Epidermal melanocyte (primary cell): Measurements from ENCODE around the gene ZNF688.
A peak's percentile ranks its signal among the peaks of the same experiment; 100 is the strongest.
"Not testable (repeated sequence)": the region's sequence is repeated elsewhere in the genome, so short reads cannot be mapped to it uniquely, and the experiment has no call there.

Experiments used
- DNase-seq: peaks from one replicate; pipeline ENCODE4 v3.0.0; 2011; ENCODE audit warnings: low spot score; ENCODE audit not compliant: insufficient read length

Gene ZNF688

DNA sequence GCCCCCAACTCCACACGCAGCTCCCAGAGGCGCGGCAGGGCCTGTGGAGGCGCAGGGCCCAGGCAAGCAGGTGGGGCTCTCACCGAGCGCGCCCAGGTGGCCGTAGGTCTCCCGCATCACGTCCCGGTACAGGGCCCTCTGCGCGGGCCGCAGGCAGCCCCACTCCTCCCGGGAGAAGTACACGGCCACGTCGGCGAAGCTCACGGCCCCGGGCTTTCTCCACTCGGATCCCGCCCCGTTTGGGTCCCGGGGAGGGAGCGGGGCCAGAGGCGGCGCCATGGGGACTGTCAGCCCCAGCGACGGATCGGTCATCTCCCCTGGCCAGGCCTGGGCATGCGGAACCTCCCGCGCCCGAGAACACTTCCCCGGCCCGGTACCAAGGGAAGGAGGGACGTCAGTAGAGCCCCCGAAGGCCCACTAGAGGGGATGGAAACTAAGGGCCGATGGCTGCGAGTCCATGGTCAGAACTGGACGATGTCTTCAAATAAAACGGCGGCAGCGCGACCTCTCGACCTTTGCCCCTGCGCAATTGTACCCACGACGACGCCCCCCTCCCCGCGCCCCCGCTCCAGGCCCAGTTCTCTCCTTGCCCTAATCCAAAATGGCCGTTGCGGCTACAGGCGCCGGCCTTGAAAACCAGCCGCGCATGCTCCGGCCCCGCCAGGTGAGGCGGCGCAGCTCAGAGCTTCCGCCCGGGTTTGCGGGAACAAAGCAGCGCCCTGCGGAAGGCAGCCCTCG, 37.0 kb downstream of the ZNF688 start, which contains the start of gene ZNF747:
Gene ZNF747, minus strand, starts transcription at position 491 of the 738 bp plus-strand sequence. Its CDS starts 179 bp downstream, at position 312.
- DNase-seq, result peak; percentile 92

- DNase-seq, result no peak
Measured at GRCh38 chr16:30533748-30534367, 37.7 kb downstream of the ZNF688 start.

DNA sequence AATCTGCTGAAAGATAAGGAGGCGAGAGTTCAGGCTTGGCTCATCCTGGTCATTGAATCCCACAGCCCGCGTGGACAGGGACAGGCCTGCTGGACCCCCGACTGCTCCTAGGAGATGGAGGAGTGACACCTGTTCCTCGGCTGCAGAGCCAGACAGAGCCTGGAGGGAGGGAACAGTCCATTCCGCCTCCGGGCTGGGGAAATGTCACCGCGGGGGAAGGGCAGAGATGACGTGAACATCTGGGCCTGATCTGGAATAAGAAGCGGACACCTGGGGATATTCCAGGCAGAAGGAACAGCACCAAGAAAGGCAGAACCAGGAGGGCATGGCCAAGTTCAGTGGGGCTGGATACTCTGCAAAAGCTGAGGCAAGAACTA, 38.4 kb downstream of the ZNF688 start:
- DNase-seq, result no peak

DNA sequence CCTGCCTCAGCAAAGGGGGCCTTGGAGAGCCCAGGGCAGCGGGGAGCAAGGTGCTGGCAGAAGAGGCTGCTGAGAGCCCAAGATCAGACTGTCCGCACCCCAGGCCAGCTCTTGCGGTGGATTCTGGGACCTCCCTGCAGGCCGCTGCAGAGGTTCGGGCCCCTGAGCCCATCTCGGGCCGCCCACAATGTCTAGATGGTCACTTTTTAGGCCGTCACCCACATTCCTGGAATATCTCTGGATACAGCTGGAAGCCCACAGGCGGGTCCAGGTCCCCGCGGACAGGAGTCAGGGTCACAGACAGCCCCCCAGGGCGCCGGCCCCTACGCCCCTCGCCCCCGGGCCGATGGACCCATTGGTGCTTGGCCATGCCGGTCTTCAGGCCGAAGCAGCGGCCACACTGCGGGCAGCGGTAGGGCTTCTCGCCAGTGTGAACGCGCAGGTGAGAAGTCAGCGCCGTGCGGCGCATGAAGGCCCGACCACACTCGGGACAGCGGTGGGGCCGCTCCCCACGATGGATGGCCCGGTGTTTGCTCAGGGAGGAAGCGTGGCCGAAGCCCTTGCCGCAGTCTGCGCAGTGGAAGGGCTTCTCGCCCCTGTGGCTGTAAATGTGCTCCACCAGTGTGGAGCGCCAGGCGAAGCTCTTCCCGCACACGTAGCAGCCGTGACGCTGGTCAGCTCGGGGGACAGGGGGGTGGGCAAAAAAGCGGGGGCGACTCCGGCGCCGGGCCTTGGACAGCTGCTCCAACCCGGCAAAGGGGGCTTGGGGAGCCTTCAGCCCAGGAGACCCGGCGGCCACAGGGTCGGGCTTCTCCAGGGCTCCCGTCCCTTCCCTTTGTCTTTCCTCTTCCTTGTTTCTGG, 39.0 kb downstream of the ZNF688 start:
- no peak for DNase-seq

- DNase-seq, result no peak
Measured at GRCh38 chr16:30530163-30531037, 41.1 kb downstream of the ZNF688 start.

- DNase-seq, result no peak
Measured at GRCh38 chr16:30528799-30529457, 42.6 kb downstream of the ZNF688 start.

GRCh38 chr16:30527635-30528178, 43.8 kb downstream of the ZNF688 start:
- no peak for DNase-seq

GRCh38 chr16:30526823-30527634, 44.5 kb downstream of the ZNF688 start:
- DNase-seq, result peak; percentile 98

DNA sequence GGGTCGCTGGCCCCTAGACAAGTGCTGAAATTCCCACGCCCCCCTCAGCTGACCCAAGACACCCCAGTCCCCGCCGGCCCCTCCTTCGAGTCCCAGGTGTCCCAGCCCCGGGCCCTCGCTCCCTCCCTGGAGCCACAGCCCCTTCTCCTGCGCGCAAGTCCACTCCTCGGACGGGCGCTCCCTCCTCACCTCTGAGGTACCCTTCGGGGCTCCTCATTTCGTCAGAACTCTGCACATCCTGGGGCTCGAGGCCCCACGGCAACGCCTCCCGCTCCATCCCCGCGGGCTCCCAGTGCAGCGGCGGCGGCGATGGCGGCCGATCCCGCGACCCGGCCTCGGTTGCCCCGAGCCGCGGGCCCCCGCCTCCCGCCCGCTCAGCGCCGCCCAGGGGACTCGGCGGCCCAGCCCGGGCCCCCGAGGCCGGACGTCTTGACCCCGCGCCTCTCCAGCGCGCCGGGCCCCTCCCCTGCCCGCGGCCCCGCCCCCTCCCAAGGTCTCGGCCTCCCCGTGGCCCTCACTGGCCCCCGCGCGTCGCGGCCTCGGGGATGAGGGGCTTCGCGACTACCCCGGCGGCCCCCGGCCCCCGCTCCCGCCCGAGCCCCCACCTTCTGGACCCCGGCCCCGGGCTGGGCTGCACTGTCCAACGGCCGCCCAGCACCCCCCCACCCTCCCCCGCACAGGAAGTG, 45.2 kb downstream of the ZNF688 start, which contains the start of gene ZNF768:
Gene ZNF768, minus strand, starts transcription at position 430 of the 686 bp plus-strand sequence. Its CDS starts 153 bp downstream, at position 277.
- DNase-seq, result no peak

DNA sequence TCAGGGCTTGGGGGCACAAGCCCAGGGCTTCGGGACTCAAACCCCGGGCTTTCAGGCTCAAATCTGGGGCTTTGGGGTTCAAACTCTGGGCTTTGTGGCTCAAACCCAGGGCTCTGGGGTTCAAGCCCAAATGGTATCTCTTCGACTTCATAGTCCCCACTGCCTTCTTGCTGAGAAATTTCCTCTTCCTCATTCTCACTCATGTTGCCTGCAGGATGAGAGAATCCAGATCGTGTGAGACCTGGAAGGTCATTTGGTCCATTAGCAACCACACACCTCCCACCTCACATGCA, 45.7 kb downstream of the ZNF688 start:
- peak; percentile 23 for DNase-seq

- DNase-seq, result peak; percentile 11
Measured at GRCh38 chr16:30524575-30525568, 46.6 kb downstream of the ZNF688 start.

- no peak for DNase-seq
Measured at GRCh38 chr16:30523768-30524574, 47.5 kb downstream of the ZNF688 start.

DNA sequence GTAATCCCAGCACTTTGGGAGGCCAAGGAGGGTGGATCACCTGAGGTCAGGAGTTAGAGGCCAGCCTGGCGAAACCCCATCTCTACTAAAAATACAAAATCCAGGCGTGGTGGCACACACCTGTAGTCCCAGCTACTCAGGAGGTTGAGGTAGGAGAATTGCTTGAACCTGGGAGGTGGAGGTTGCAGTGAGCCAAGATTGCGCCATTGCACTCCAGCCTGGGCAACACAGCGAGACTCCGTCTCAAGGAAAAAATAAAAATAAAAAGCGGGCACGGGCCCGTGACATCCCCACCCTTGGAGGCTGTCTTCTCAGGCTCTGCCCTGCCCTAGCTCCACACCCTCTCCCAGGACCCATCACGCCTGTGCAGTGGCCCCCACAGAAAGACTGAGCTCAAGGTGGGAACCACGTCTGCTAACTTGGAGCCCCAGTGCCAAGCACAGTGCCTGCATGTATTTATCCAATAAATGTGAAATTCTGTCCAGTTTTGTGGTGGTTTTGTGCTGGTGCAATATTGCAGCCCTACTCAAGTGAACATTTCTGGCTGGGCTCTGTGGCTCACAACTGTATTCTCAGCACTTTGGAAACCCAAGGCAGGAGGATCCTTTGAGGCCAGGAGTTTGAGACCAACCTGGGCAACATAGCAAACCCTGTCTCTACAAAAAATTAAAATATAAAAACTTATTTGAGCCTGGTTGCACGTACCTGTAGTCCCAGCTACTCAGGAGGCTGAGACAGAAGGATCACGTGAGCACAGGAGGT, 48.6 kb downstream of the ZNF688 start:
- DNase-seq, result not testable (repeated sequence)

- DNase-seq, result no peak
Measured at GRCh38 chr16:30521873-30522641, 49.5 kb downstream of the ZNF688 start.

DNA sequence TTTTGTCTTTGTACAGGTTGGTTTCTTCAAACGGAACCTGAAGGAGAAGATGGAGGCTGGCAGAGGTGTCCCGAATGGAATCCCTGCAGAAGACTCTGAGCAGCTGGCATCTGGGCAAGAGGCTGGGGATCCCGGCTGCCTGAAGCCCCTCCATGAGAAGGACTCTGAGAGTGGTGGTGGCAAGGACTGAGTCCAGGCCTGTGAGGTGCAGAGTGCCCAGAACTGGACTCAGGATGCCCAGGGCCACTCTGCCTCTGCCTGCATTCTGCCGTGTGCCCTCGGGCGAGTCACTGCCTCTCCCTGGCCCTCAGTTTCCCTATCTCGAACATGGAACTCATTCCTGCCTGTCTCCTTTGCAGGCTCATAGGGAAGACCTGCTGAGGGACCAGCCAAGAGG, 50.0 kb downstream of the ZNF688 start:
- DNase-seq, result no peak
